Measurements from ENCODE around the gene PVR.
"Not testable (repeated sequence)": the region's sequence is repeated elsewhere in the genome, so short reads cannot be mapped to it uniquely, and the experiment has no call there.

The PVR gene

GRCh38 chr19:44646049-44646416 is 2.3 kb downstream of the PVR start:
- no peak for FAIRE-seq

DNA sequence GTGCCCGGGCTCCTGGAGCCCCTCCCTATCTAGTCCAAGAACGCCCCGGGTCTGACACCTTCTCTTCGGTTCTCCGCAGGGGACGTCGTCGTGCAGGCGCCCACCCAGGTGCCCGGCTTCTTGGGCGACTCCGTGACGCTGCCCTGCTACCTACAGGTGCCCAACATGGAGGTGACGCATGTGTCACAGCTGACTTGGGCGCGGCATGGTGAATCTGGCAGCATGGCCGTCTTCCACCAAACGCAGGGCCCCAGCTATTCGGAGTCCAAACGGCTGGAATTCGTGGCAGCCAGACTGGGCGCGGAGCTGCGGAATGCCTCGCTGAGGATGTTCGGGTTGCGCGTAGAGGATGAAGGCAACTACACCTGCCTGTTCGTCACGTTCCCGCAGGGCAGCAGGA is 3.4 kb downstream of the PVR start:
- no peak for FAIRE-seq

GRCh38 chr19:44648631-44649251 is 5.0 kb downstream of the PVR start:
- FAIRE-seq: no peak

DNA sequence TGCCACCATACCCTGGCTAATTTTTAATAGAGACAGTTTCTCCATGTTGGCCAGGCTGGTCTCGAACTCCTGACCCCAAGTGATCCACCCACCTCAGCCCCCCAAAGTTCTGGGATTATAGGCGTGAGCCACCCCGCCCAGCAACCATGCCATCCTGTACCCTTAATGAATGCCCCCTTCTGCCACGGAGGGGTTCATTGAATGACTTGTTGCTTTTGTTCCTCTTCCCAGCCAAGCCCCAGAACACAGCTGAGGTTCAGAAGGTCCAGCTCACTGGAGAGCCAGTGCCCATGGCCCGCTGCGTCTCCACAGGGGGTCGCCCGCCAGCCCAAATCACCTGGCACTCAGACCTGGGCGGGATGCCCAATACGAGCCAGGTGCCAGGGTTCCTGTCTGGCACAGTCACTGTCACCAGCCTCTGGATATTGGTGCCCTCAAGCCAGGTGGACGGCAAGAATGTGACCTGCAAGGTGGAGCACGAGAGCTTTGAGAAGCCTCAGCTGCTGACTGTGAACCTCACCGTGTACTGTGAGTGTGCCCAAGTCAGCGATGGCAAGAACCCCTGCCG is 6.0 kb downstream of the PVR start:
- FAIRE-seq: no peak

DNA sequence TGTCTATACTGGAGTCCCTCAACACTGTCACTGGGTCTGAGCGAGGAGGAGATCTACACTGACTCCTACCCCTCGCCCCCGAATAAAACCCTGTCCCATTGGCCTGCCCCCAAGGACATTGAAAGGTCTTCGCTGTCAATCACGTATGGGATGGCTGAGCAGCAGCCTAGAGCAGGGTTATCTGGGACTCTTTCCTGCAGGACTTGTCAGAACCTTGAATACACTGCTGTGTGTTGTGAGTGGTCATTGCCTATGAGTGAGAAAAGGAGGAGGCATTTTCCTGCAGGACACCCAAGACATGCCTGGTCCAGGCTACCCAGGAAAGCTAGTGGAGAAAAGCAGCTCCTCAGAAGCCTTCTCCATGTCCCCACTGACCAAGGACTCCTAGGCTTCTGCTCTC is 9.6 kb downstream of the PVR start:
- no peak for FAIRE-seq

DNA sequence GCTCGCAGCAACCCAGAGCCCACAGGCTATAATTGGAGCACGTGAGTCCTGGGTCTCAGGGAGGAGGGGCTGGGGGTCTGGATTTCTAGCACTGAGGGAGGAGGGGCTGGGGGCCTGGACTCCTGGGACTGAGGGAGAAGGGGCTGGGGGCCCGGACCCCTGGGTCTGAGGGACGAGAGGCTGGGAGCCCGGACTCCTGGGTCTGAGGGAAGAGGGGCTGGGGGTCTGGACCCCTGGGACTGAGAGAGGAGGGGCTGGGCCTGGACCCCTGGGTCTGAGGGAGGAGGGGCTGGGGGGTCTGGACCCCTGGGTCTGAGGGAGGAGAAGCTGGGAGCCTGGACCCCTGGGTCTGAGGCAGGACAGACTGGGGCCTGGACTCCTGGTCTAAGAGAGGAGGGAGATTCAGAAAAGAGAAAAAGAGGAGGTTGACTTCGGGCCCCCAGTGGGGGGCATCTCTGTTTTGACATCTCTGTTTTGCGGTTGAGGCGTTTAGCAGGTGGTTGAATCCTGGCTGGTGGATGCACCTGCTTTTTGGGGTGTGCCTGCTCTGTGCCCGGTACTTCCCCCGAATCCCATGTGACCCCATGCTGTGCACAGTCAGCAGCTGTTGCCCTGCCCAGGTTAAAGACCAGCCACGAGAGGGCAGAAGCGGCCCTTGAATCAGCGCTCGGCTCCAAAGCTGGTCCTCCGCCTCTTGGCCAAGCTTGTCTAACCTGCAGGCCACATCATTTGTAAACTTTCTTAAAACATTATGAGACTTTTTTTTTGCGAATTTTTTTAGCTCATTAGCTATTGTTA is 10.5 kb downstream of the PVR start:
- FAIRE-seq: no peak

DNA sequence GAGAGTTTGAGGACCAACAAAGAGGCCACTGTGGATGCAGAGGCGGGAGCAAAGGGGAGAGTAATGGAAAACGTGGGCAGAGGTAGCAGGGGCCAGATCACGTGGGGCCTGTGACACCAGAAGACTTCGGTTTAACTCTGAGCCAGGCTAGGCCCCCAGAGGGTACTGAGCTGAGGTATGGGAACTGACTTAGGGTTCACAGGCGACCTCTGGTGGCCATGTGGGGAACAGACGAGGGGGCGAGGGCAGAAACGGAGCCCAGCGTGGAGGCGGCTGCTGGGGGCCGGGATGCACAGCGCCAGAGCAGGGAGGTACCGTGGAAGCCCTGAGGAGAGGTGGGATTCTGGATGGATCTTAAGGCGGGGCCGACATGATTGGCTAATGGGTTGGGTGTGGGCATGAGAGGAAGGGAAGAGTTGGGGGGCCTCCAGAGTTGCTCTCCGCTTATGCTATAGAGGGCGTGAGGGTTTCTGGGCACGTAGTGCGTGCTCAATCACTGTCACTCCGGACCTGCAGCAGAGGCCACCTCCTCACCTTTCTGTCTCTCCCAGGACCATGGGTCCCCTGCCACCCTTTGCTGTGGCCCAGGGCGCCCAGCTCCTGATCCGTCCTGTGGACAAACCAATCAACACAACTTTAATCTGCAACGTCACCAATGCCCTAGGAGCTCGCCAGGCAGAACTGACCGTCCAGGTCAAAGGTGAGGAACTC is 13.7 kb downstream of the PVR start:
- FAIRE-seq: no peak

GRCh38 chr19:44658069-44658733 is 14.5 kb downstream of the PVR start:
- FAIRE-seq: no peak

DNA sequence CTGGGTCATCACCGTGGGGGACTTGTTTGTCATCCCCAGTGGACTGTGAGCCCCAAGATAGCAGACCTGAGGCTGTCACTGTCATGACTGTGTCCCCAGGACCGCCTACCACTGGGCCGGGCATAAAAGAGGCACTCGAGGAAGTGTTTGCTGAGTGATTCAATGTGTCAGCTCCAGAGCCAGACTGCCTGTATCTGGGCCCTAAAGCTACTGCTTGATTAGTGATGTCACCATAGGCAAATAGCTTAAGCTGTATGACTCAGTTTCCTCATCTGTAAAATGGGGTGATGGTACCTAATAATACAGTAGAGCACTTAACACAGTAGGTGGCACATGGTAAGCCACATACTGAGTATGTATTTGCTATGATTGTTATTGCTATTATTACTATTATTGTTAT is 16.4 kb downstream of the PVR start:
- no peak for FAIRE-seq

DNA sequence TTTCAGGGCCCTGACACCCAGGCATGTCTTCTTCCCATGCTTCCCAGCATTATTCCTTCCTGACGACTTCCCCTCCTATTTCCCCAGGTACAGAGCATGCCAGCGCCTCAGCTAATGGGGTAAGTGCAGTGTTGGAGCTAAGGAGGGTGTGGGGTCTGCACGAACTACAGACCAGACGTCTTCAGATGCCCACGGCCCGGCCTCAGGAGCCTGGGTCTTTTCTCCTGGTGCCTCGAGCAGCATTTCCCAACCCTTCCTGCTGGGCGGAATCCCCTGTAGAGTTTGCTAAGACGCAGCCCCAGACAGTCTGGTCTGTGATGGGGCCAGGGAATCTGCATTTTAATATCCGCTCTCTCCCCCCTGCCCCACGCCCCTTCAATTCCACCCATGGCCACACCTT is 17.5 kb downstream of the PVR start:
- FAIRE-seq: no peak

- no peak for FAIRE-seq
These were observed 18.2 kb downstream of the PVR start for GRCh38 chr19:44661904-44662303.

DNA sequence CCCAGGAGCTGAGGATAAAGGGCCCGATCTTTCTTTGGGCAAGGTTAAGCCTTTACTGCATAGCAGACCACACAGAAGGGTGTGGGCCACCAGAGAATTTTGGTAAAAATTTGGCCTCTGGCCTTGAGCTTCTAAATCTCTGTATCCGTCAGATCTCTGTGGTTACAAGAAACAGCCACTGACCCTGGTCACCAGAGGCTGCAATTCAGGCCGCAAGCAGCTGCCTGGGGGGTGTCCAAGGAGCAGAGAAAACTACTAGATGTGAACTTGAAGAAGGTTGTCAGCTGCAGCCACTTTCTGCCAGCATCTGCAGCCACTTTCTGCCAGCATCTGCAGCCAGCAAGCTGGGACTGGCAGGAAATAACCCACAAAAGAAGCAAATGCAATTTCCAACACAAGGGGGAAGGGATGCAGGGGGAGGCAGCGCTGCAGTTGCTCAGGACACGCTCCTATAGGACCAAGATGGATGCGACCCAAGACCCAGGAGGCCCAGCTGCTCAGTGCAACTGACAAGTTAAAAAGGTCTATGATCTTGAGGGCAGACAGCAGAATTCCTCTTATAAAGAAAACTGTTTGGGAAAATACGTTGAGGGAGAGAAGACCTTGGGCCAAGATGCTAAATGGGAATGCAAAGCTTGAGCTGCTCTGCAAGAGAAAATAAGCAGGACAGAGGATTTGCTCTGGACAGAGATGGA is 19.1 kb downstream of the PVR start:
- no peak for FAIRE-seq

GRCh38 chr19:44663996-44664395 is 20.3 kb downstream of the PVR start:
- FAIRE-seq: no peak

GRCh38 chr19:44664976-44665375 is 21.3 kb downstream of the PVR start:
- FAIRE-seq: no peak

- no peak for FAIRE-seq
These were observed 23.3 kb downstream of the PVR start for GRCh38 chr19:44666852-44667556.

DNA sequence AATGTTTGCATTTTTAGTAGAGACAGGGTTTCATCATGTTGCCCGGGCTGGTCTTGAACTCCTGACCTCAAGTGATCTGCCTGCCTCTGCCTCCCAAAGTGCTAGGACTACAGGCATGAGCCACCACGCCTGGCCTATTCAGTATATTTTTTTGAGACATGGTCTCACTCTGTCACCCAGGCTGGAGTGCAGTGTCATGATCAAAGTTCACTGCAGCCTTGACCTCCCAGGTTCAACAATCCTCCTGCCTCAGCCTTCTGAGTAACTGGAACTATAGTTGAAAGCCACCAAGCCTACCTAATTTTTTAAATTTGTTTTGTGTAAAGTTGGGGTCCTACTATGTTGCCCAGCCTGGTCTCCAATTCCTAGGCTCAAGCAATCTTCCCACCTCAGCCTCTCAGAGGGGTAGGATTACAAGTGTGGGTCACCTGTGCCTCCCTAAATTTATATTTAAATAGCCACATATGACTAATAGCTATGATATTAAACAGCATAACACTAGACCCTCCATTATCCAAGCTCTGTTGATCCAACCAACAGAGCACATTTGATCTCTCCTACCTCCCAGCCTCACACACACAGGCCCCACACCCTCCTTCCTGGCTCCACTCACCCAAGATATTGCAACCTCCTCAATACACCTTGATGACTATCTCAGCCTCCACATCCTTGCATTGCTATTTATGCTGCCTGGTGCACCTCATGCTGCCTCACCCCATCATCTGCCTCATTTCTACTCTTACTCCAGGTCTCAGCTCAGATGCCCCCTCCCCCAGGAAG is 25.5 kb downstream of the PVR start:
- FAIRE-seq: no peak

- FAIRE-seq: not testable (repeated sequence)
These were observed 26.3 kb downstream of the PVR start for GRCh38 chr19:44670027-44670426.

GRCh38 chr19:44671400-44671799 is 27.7 kb downstream of the PVR start, which contains the start of gene CEACAM19:
Gene CEACAM19, plus strand, starts transcription at chr19:44671482. Its CDS starts 450 bp downstream, at chr19:44671932.
- no peak for FAIRE-seq

GRCh38 chr19:44672226-44672625 is 28.5 kb downstream of the PVR start:
- FAIRE-seq: no peak

GRCh38 chr19:44673510-44673909 is 29.8 kb downstream of the PVR start:
- FAIRE-seq: no peak

GRCh38 chr19:44675521-44675920 is 31.8 kb downstream of the PVR start:
- no peak for FAIRE-seq

Measured in colon (tissue), 2 donors.